Suprapubic skin (tissue), 4 donors: ENCODE measurements around the gene NBEA. TPM values are rescaled to one million over a fixed set of nuclear protein-coding genes. Genes with fewer than 3 reads are reported as not detected.

Experiments used
- DNase-seq, 2 donors: peaks; one replicate each; pipeline ENCODE4 v3.0.0-alpha.2; 2019; ENCODE audit warnings: low spot score in 2 of 2
- H3K27ac ChIP-seq: fragments of 200-600 bp; sonication (generic); one replicate; pipeline ENCODE4 v1.5.1; 2019
- H3K27me3 ChIP-seq: fragments of 200-600 bp; sonication (generic); one replicate; pipeline ENCODE4 v1.5.1; 2019
- H3K36me3 ChIP-seq: fragments of 200-600 bp; sonication (generic); one replicate; pipeline ENCODE4 v1.5.1; 2019
- H3K4me1 ChIP-seq: fragments of 200-600 bp; sonication (generic); one replicate; pipeline ENCODE4 v1.5.1; 2019
- H3K4me3 ChIP-seq: fragments of 200-600 bp; sonication (generic); one replicate; pipeline ENCODE4 v1.5.1; 2019; ENCODE audit warnings: mild to moderate bottlenecking
- H3K9me3 ChIP-seq: fragments of 200-600 bp; sonication (generic); one replicate; pipeline ENCODE4 v1.5.1; 2019
- EP300 ChIP-seq: sonication (generic); formaldehyde crosslinking; IDR thresholded peaks from one replicate; pipeline ENCODE4 v1.6.1; 2017; ENCODE audit warnings: antibody characterized with exemption
- POLR2A ChIP-seq, 2 donors: fragments of 450-650 bp; IDR thresholded peaks; one replicate each; pipeline ENCODE4 v1.6.1; 2017; ENCODE audit warnings: antibody characterized with exemption in 2 of 2, mild to moderate bottlenecking in 2 of 2, moderate library complexity in 2 of 2
- POLR2AphosphoS5 ChIP-seq, 3 donors: sonication (generic); formaldehyde crosslinking; IDR thresholded peaks; one replicate each; pipeline ENCODE4 v1.6.1; 2017; ENCODE audit warnings: antibody characterized with exemption in 3 of 3
- WGBS: methylation state at CpG from one replicate; pipeline ENCODE4 v1.1.5; 2018; 5-methylcytosine and 5-hydroxymethylcytosine counted together
- total RNA-seq, 4 donors: library from RNA; depleted of rRNA; stranded (reverse); fragments of >200 nt; gene quantifications; one replicate each; pipeline ENCODE4 v1.1.0, GENCODE V29; 2016
- TF ChIP-seq, protein P1 (sequence below), 2 donors: fragments of 200-600 bp in 1 of 2; fragments of 450-650 bp in 1 of 2; sonication (generic) in 1 of 2; IDR thresholded peaks; one replicate each; pipeline ENCODE4 v1.5.1; 2016 to 2019; ENCODE audit warnings: antibody characterized with exemption in 2 of 2, mild to moderate bottlenecking in 1 of 2, moderate library complexity in 1 of 2

NBEA gene
- total RNA-seq, 4 donors from 2014 or later: 3.1 to 9.7 (median 4.1) TPM

DNA sequence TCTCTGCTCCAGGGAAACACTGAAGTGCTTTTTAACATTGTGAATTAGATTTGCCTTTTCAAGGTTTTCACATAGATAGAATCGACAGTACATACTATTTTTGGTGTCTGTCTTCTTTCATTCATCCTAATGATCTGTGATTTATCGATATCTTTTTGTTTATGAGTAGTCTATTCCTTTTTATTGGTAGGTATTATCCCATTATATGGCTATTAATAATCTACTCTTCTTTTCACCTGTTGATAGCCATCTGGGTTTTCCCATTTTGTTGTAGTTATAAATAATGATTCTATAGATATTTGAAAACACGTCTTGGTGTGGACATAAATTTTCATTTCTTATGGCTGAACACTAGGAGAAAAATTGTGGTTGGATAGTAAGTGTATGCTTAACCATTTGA lies 271.8 kb downstream of the NBEA start:
- no peak overlapping the region for H3K27ac ChIP-seq
- no peaks in the 10 kb centered on the region for H3K4me1 ChIP-seq
- H3K4me3 ChIP-seq: no peak overlapping the region
- TF ChIP-seq, protein P1, sequence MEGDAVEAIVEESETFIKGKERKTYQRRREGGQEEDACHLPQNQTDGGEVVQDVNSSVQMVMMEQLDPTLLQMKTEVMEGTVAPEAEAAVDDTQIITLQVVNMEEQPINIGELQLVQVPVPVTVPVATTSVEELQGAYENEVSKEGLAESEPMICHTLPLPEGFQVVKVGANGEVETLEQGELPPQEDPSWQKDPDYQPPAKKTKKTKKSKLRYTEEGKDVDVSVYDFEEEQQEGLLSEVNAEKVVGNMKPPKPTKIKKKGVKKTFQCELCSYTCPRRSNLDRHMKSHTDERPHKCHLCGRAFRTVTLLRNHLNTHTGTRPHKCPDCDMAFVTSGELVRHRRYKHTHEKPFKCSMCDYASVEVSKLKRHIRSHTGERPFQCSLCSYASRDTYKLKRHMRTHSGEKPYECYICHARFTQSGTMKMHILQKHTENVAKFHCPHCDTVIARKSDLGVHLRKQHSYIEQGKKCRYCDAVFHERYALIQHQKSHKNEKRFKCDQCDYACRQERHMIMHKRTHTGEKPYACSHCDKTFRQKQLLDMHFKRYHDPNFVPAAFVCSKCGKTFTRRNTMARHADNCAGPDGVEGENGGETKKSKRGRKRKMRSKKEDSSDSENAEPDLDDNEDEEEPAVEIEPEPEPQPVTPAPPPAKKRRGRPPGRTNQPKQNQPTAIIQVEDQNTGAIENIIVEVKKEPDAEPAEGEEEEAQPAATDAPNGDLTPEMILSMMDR (IDR thresholded peaks at IDR 0.05): no peak
- TF ChIP-seq POLR2AphosphoS5 (IDR thresholded peaks at IDR 0.05) (no peak), EP300 (no peak), POLR2A (IDR thresholded peaks at IDR 0.05) (no peak)
- no peaks in the 10 kb centered on the region for H3K36me3 ChIP-seq
- no peak for DNase-seq
- no peaks in the 10 kb centered on the region for H3K9me3 ChIP-seq
- H3K27me3 ChIP-seq: no peaks in the 10 kb centered on the region
- 91% methylated on average over 3 of the region's 3 CpGs for WGBS

- Histone ChIP-seq H3K4me1 (no peaks in the 10 kb centered on the region), H3K36me3 (no peaks in the 10 kb centered on the region), H3K4me3 (no peak overlapping the region), H3K27me3 (no peaks in the 10 kb centered on the region), H3K27ac (no peak overlapping the region), H3K9me3 (no peaks in the 10 kb centered on the region)
- WGBS: 49% methylated on average over 2 of the region's 2 CpGs
- DNase-seq: no peak
- TF ChIP-seq, protein P1 (IDR thresholded peaks at IDR 0.05): no peak
- TF ChIP-seq POLR2A (IDR thresholded peaks at IDR 0.05) (no peak), EP300 (no peak), POLR2AphosphoS5 (IDR thresholded peaks at IDR 0.05) (no peak)
Measured at GRCh38 chr13:35216131-35216530, 274.1 kb downstream of the NBEA start.

GRCh38 chr13:35219021-35219420 lies 277.0 kb downstream of the NBEA start:
- 56% methylated on average over 1 of the region's 1 CpG for WGBS

DNA sequence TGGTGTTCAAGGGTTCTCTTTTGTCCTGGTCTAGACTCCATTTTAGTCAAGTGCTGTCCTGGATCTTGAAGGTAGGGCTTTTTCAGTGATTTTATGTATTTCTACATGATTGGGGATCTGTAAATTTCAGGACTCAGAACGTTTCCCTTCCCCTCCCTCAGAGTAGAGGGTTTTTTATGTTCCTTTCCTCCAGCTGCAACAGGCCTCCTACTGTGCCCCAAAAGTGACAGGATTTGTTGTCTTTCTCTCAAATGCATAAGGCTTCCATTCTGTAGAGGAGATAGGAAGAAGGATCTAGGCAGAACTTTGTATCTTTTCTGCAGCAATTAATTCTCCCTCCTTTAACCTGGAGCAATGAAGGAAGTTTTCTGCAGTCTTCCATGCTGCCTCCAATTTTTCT lies 283.1 kb downstream of the NBEA start:
- Histone ChIP-seq H3K4me3 (no peak overlapping the region), H3K4me1 (no peaks in the 10 kb centered on the region), H3K9me3 (no peaks in the 10 kb centered on the region), H3K36me3 (no peaks in the 10 kb centered on the region), H3K27ac (no peak overlapping the region), H3K27me3 (no peaks in the 10 kb centered on the region)
- TF ChIP-seq POLR2AphosphoS5 (IDR thresholded peaks at IDR 0.05): no peak
- no peak for TF ChIP-seq POLR2A (IDR thresholded peaks at IDR 0.05)
- TF ChIP-seq, protein P1 (IDR thresholded peaks at IDR 0.05): no peak
- no peak for TF ChIP-seq EP300
- 50% methylated on average over 1 of the region's 1 CpG for WGBS
- DNase-seq: no peak

More at GRCh38 chr13:35219021-35219420, 277.0 kb downstream of the NBEA start:
- Histone ChIP-seq H3K9me3 (no peaks in the 10 kb centered on the region), H3K27ac (no peak overlapping the region), H3K4me3 (no peak overlapping the region), H3K27me3 (no peaks in the 10 kb centered on the region), H3K4me1 (no peaks in the 10 kb centered on the region), H3K36me3 (no peaks in the 10 kb centered on the region)
- no peak for DNase-seq
- TF ChIP-seq POLR2A (IDR thresholded peaks at IDR 0.05) (no peak), EP300 (no peak), POLR2AphosphoS5 (IDR thresholded peaks at IDR 0.05) (no peak)
- TF ChIP-seq, protein P1 (IDR thresholded peaks at IDR 0.05): no peak

GRCh38 chr13:35225582-35225981 lies 283.5 kb downstream of the NBEA start:
- Histone ChIP-seq H3K4me3 (no peak overlapping the region), H3K27ac (no peak overlapping the region), H3K27me3 (no peaks in the 10 kb centered on the region), H3K9me3 (no peaks in the 10 kb centered on the region), H3K36me3 (no peaks in the 10 kb centered on the region), H3K4me1 (no peaks in the 10 kb centered on the region)
- DNase-seq: no peak
- no peak for TF ChIP-seq POLR2AphosphoS5 (IDR thresholded peaks at IDR 0.05)
- TF ChIP-seq POLR2A (IDR thresholded peaks at IDR 0.05): no peak
- TF ChIP-seq, protein P1 (IDR thresholded peaks at IDR 0.05): no peak
- no peak for TF ChIP-seq EP300
- 87% methylated on average over 2 of the region's 2 CpGs for WGBS
